ENCODE measurements around the gene BCL2. TPM values are rescaled to one million over a fixed set of nuclear protein-coding genes. Genes with fewer than 3 reads are reported as not detected.
A peak's percentile ranks its signal among the peaks of the same experiment; 100 is the strongest.

BCL2 gene
- total RNA-seq, 1 experiment from 2014 or later, result 2.9 TPM

GRCh38 chr18:63120620-63121019 is 198.9 kb downstream of the BCL2 start:
- Mint-ChIP-seq H3K27ac (ENCODE audit: unreplicated experiment) (no peak overlapping the region), H3K27me3 (ENCODE audit: unreplicated experiment) (peaks cover 43% of the 10 kb centered on the region), H3K36me3 (ENCODE audit: insufficient read depth, unreplicated experiment) (no peaks in the 10 kb centered on the region), H3K4me3 (ENCODE audit: low read depth, unreplicated experiment) (no peak overlapping the region), H3K9me3 (ENCODE audit: low read depth, unreplicated experiment) (no peaks in the 10 kb centered on the region), H3K4me1 (ENCODE audit: low read depth, unreplicated experiment) (no peaks in the 10 kb centered on the region)
- no TSS peak for BruUV-seq (replicated peaks)
- CTCF ChIA-PET, result interaction anchor here (0.8 kb wide), 1 partner anchor 202 kb away, joined by 3 read pairs; no protein-coding TSS in a partner anchor
- intact Hi-C loops (cut with micrococcal nuclease; ENCODE audit: unreplicated experiment), result no loop called here
- TF ChIP-seq, protein P1, sequence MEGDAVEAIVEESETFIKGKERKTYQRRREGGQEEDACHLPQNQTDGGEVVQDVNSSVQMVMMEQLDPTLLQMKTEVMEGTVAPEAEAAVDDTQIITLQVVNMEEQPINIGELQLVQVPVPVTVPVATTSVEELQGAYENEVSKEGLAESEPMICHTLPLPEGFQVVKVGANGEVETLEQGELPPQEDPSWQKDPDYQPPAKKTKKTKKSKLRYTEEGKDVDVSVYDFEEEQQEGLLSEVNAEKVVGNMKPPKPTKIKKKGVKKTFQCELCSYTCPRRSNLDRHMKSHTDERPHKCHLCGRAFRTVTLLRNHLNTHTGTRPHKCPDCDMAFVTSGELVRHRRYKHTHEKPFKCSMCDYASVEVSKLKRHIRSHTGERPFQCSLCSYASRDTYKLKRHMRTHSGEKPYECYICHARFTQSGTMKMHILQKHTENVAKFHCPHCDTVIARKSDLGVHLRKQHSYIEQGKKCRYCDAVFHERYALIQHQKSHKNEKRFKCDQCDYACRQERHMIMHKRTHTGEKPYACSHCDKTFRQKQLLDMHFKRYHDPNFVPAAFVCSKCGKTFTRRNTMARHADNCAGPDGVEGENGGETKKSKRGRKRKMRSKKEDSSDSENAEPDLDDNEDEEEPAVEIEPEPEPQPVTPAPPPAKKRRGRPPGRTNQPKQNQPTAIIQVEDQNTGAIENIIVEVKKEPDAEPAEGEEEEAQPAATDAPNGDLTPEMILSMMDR (IDR thresholded peaks at IDR 0.05; ENCODE audit: unreplicated experiment), result no peak
- no peak for DNase-seq

DNA sequence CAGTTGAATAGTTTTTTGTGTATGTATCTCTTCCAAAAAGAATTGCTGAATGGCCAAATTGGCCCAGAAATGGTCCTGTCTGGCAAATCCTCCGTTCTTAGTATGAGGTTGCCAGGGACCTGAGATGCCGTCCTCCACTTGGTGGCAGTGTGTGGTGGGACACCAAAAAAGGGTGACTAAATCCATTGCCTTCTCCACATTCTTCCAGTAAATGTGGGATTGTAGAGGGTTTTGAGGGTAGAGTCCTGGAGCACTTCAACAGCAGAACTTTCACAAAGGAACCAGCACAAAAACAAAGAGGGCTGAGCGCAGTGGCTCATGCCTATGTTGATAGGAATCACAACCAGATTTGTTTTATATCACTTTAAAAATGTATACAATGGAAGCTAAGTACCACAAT is 199.9 kb downstream of the BCL2 start:
- Mint-ChIP-seq H3K9me3 (ENCODE audit: low read depth, unreplicated experiment) (no peaks in the 10 kb centered on the region), H3K4me1 (ENCODE audit: low read depth, unreplicated experiment) (no peaks in the 10 kb centered on the region), H3K27ac (ENCODE audit: unreplicated experiment) (no peak overlapping the region), H3K36me3 (ENCODE audit: insufficient read depth, unreplicated experiment) (no peaks in the 10 kb centered on the region), H3K4me3 (ENCODE audit: low read depth, unreplicated experiment) (no peak overlapping the region), H3K27me3 (ENCODE audit: unreplicated experiment) (peaks cover 44% of the 10 kb centered on the region)
- intact Hi-C loops (cut with micrococcal nuclease; ENCODE audit: unreplicated experiment), result no loop called here
- TF ChIP-seq, protein P1 (IDR thresholded peaks at IDR 0.05; ENCODE audit: unreplicated experiment), result peak; percentile 23
- peak; percentile 47 for DNase-seq
- CTCF ChIA-PET, result interaction anchor here (0.8 kb wide), 2 partner anchors 15 to 203 kb away, joined by 3 to 4 read pairs; no protein-coding TSS in a partner anchor
- no TSS peak for BruUV-seq (replicated peaks)

- intact Hi-C loops (cut with micrococcal nuclease; ENCODE audit: unreplicated experiment), result loop anchor here (5.0 kb wide), 1 partner anchor 97 kb away; no protein-coding TSS in a partner anchor
- Mint-ChIP-seq H3K4me3 (ENCODE audit: low read depth, unreplicated experiment) (no peak overlapping the region), H3K27ac (ENCODE audit: unreplicated experiment) (no peak overlapping the region), H3K4me1 (ENCODE audit: low read depth, unreplicated experiment) (peaks cover 14% of the 10 kb centered on the region), H3K36me3 (ENCODE audit: insufficient read depth, unreplicated experiment) (no peaks in the 10 kb centered on the region), H3K27me3 (ENCODE audit: unreplicated experiment) (peaks cover 35% of the 10 kb centered on the region), H3K9me3 (ENCODE audit: low read depth, unreplicated experiment) (no peaks in the 10 kb centered on the region)
- CTCF ChIA-PET, result interaction anchor here (0.8 kb wide), 1 partner anchor 11 kb away, joined by 3 read pairs; no protein-coding TSS in a partner anchor
- DNase-seq, result no peak
- TF ChIP-seq, protein P1 (IDR thresholded peaks at IDR 0.05; ENCODE audit: unreplicated experiment), result no peak
- BruUV-seq (replicated peaks), result no TSS peak
These were observed 205.5 kb downstream of the BCL2 start for GRCh38 chr18:63113899-63114565.

DNA sequence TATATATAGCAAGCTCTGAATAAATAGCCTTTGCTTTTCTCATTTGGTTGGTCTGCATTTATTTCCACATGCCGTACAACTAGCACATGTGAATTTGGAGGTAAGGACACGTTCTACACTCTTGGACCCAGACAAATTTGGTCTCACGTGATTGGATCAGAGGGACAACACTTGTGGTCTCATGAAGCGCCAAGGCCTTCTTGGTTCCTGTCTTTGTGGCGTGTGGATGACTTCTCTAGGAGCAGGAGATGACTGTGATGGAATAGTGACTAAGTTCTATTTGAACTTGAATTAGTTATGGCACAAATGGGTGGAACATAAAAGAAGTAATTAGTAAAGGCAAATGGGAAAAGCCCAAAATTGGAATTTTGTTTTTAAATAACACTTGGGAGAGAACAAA is 206.9 kb downstream of the BCL2 start:
- no peak overlapping the region for H3K27ac Mint-ChIP-seq (ENCODE audit: unreplicated experiment)
- no peaks in the 10 kb centered on the region for H3K9me3 Mint-ChIP-seq (ENCODE audit: low read depth, unreplicated experiment)
- TF ChIP-seq, protein P1 (IDR thresholded peaks at IDR 0.05; ENCODE audit: unreplicated experiment), result no peak
- CTCF ChIA-PET, result no interaction called here
- BruUV-seq (replicated peaks), result no TSS peak
- intact Hi-C loops (cut with micrococcal nuclease; ENCODE audit: unreplicated experiment), result loop anchor here (5.0 kb wide), 1 partner anchor 95 kb away; no protein-coding TSS in a partner anchor
- DNase-seq, result no peak
- H3K4me1 Mint-ChIP-seq (ENCODE audit: low read depth, unreplicated experiment), result peaks cover 14% of the 10 kb centered on the region
- no peaks in the 10 kb centered on the region for H3K36me3 Mint-ChIP-seq (ENCODE audit: insufficient read depth, unreplicated experiment)
- peaks cover 22% of the 10 kb centered on the region for H3K27me3 Mint-ChIP-seq (ENCODE audit: unreplicated experiment)
- no peak overlapping the region for H3K4me3 Mint-ChIP-seq (ENCODE audit: low read depth, unreplicated experiment)

Data from Calu3 (cell line).